SK-N-MC (cell line): ENCODE data around the gene HSPA2.

ENCODE experiments used
- EZH2 ChIP-seq: fragments of 200-600 bp; sonication (generic); IDR thresholded peaks from one replicate; pipeline ENCODE4 v1.6.1; 2017; ENCODE audit warnings: antibody characterized with exemption
- FOXP2 ChIP-seq: optimal IDR thresholded peaks from 2 replicates; pipeline ENCODE3; 2011; ENCODE audit warnings: mild to moderate bottlenecking, moderate library complexity; ENCODE audit not compliant: insufficient read depth; ENCODE audit errors: extremely low read length, control extremely low read depth
- POLR2AphosphoS5 ChIP-seq: IDR thresholded peaks from 2 replicates; pipeline ENCODE4 v1.6.1; 2012; ENCODE audit warnings: mild to moderate bottlenecking, low read depth, low read length, borderline replicate concordance

GRCh38 chr14:64569138-64569631 is 28.6 kb downstream of the HSPA2 start:
- TF ChIP-seq POLR2AphosphoS5: no peak
- no peak for TF ChIP-seq EZH2
- TF ChIP-seq FOXP2: no peak
